DOHH2 (cell line): ENCODE results near the gene PCYT1A.

ENCODE experiments used
- EZH2phosphoT487 ChIP-seq: fragments of 200-600 bp; sonication (generic); IDR thresholded peaks from 2 replicates; pipeline ENCODE4 v1.6.1; 2017; ENCODE audit warnings: borderline replicate concordance, mild to moderate bottlenecking, antibody characterized with exemption, low read length, moderate library complexity, mixed read lengths
- TF ChIP-seq, protein P1 (sequence below): fragments of 200-600 bp; sonication (generic); IDR thresholded peaks from one replicate; pipeline ENCODE4 v1.5.1; 2014; ENCODE audit warnings: antibody characterized with exemption, mild to moderate bottlenecking, low read depth, low read length; ENCODE audit not compliant: poor library complexity, severe bottlenecking

GRCh38 chr3:196180346-196180745, 107.2 kb downstream of the PCYT1A start:
- TF ChIP-seq, protein P1, sequence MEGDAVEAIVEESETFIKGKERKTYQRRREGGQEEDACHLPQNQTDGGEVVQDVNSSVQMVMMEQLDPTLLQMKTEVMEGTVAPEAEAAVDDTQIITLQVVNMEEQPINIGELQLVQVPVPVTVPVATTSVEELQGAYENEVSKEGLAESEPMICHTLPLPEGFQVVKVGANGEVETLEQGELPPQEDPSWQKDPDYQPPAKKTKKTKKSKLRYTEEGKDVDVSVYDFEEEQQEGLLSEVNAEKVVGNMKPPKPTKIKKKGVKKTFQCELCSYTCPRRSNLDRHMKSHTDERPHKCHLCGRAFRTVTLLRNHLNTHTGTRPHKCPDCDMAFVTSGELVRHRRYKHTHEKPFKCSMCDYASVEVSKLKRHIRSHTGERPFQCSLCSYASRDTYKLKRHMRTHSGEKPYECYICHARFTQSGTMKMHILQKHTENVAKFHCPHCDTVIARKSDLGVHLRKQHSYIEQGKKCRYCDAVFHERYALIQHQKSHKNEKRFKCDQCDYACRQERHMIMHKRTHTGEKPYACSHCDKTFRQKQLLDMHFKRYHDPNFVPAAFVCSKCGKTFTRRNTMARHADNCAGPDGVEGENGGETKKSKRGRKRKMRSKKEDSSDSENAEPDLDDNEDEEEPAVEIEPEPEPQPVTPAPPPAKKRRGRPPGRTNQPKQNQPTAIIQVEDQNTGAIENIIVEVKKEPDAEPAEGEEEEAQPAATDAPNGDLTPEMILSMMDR: no peak
- TF ChIP-seq EZH2phosphoT487: no peak
